Hepatocyte (in vitro differentiated cells): ENCODE results near the gene AUTS2.

ENCODE experiments used
- CTCF ChIP-seq: fragments of 200-600 bp; sonication (generic); IDR thresholded peaks from 2 replicates; pipeline ENCODE4 v1.5.1; 2016; ENCODE audit warnings: antibody characterized with exemption, mild to moderate bottlenecking; ENCODE audit not compliant: poor library complexity
- EZH2 ChIP-seq: fragments of 200-600 bp; sonication (generic); IDR thresholded peaks from 2 replicates; pipeline ENCODE4 v1.6.1; 2016; ENCODE audit warnings: antibody characterized with exemption, mild to moderate bottlenecking, borderline replicate concordance

DNA sequence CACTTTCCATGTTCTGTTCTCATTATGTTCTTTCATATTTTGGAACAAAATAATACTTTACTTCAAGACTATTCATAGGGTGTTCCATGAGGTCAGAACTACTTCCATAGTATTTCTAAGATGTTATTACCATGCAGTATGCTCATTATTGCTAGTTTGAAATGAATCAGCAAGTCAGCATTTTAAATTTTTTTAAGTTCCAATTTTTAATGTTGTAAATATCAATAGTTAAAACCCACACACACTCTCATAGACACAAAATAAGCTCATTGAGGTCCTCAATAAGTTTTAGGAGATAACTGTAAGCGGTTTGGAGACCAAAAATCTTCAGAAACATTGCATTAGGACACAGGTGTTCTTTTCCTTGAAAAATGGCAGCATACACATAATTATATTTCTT, 550.7 kb downstream of the AUTS2 start:
- no peak for TF ChIP-seq CTCF
- no peak for TF ChIP-seq EZH2
